Fibroblast of lung (primary cell): ENCODE data around the gene RNLS. TPM values are rescaled to one million over a fixed set of nuclear protein-coding genes. Genes with fewer than 3 reads are reported as not detected.

Source experiments
- DNase-seq, 2 donors: peaks; one replicate each; pipeline versions ENCODE4 v3.0.0 to v3.0.0-alpha.2; 2010; ENCODE audit warnings: low read depth in 2 of 2
- H2AFZ ChIP-seq: 2 replicates; pipeline ENCODE4 v1.5.1; 2012; ENCODE audit warnings: low read length, control low read depth, inconsistent platforms
- H3K27ac ChIP-seq: 2 replicates; pipeline ENCODE4 v1.5.1; 2011; ENCODE audit warnings: low read length, control low read depth; ENCODE audit not compliant: insufficient read depth
- H3K27me3 ChIP-seq: 2 replicates; pipeline ENCODE4 v1.5.1; 2011; ENCODE audit warnings: mild to moderate bottlenecking, low read length; ENCODE audit not compliant: control insufficient read depth, insufficient read depth
- H3K36me3 ChIP-seq: 2 replicates; pipeline ENCODE4 v1.5.1; 2011; ENCODE audit warnings: low read length; ENCODE audit not compliant: control insufficient read depth, insufficient read depth
- H3K4me1 ChIP-seq: 2 replicates; pipeline ENCODE4 v1.5.1; 2011; ENCODE audit warnings: low read length; ENCODE audit not compliant: control insufficient read depth, insufficient read depth; ENCODE audit errors: extremely low read depth
- H3K4me2 ChIP-seq: 2 replicates; pipeline ENCODE4 v1.5.1; 2011; ENCODE audit warnings: low read length, control low read depth; ENCODE audit not compliant: insufficient read depth; ENCODE audit errors: extremely low read depth
- H3K4me3 ChIP-seq, 4 experiments: fragments of 200-600 bp in 1 of 4; sonication (generic) in 1 of 4; replicated peaks in 1 of 4; 2 replicates each; pipeline ENCODE4 v1.5.1; 2011 to 2016; ENCODE audit warnings: low read length in 4 of 4, low read depth in 3 of 4, mild to moderate bottlenecking in 3 of 4, control low read depth in 2 of 4, inconsistent platforms in 1 of 4, mixed read lengths in 1 of 4; ENCODE audit not compliant: insufficient read depth in 1 of 4; ENCODE audit errors: control extremely low read depth in 1 of 4
- H3K79me2 ChIP-seq: 2 replicates; pipeline ENCODE4 v1.5.1; 2012; ENCODE audit warnings: mild to moderate bottlenecking, low read length, inconsistent platforms; ENCODE audit not compliant: control insufficient read depth, insufficient read depth
- H3K9ac ChIP-seq: 2 replicates; pipeline ENCODE4 v1.5.1; 2011; ENCODE audit warnings: mild to moderate bottlenecking, low read length, control low read depth; ENCODE audit not compliant: insufficient read depth
- H3K9me3 ChIP-seq: 2 replicates; pipeline ENCODE4 v1.5.1; 2012; ENCODE audit warnings: low read depth, low read length; ENCODE audit not compliant: control insufficient read depth, insufficient read depth
- H4K20me1 ChIP-seq: 2 replicates; pipeline ENCODE4 v1.5.1; 2011; ENCODE audit warnings: low read length; ENCODE audit not compliant: control insufficient read depth, insufficient read depth; ENCODE audit errors: extremely low read depth
- EZH2 ChIP-seq: IDR thresholded peaks from 2 replicates; pipeline ENCODE4 v1.5.1; 2012; ENCODE audit warnings: low read length, control low read depth, mild to moderate bottlenecking; ENCODE audit errors: missing control alignments
- polyA plus RNA-seq, 2 donors: library from polyadenylated mRNA; depleted of rRNA in 1 of 2; stranded (reverse) in 1 of 2; unstranded in 1 of 2; fragments of >200 nt; gene quantifications; 2 replicates each; pipeline ENCODE4 v1.2.1, GENCODE V29; 2011 to 2012; ENCODE audit warnings: missing spikeins in 1 of 2
- total RNA-seq: library from RNA; depleted of rRNA; stranded (reverse); fragments of >200 nt; gene quantifications from 2 replicates; pipeline ENCODE4 v1.2.1, GENCODE V29; 2014
- TF ChIP-seq, protein P1 (sequence below), 2 donors: IDR thresholded peaks in 1 of 2; conservative IDR thresholded peaks in 1 of 2; 1 replicate in 1 of 2; 2 replicates in 1 of 2; pipeline ENCODE4 v1.5.1; 2011 to 2012; ENCODE audit warnings: low read length in 2 of 2, control low read depth in 1 of 2, inconsistent platforms in 1 of 2, low read depth in 1 of 2, mild to moderate bottlenecking in 1 of 2

Gene RNLS
- total and polyA plus RNA-seq, 2 donors (not counting 1 experiment from before 2014, with no cell fraction given): 16.5 to 18.4 TPM

GRCh38 chr10:88582411-88582805, 710 bp downstream of the RNLS start:
- TF ChIP-seq EZH2: no peak
- TF ChIP-seq, protein P1, sequence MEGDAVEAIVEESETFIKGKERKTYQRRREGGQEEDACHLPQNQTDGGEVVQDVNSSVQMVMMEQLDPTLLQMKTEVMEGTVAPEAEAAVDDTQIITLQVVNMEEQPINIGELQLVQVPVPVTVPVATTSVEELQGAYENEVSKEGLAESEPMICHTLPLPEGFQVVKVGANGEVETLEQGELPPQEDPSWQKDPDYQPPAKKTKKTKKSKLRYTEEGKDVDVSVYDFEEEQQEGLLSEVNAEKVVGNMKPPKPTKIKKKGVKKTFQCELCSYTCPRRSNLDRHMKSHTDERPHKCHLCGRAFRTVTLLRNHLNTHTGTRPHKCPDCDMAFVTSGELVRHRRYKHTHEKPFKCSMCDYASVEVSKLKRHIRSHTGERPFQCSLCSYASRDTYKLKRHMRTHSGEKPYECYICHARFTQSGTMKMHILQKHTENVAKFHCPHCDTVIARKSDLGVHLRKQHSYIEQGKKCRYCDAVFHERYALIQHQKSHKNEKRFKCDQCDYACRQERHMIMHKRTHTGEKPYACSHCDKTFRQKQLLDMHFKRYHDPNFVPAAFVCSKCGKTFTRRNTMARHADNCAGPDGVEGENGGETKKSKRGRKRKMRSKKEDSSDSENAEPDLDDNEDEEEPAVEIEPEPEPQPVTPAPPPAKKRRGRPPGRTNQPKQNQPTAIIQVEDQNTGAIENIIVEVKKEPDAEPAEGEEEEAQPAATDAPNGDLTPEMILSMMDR (conservative IDR thresholded peaks at IDR 0.05 in 1 of 2, IDR thresholded peaks at IDR 0.05 in 1 of 2; ENCODE audit: low read depth in 1 of 2, low read length in 2 of 2): no peak
- Histone ChIP-seq H3K27me3 (no peaks in the 10 kb centered on the region), H4K20me1 (no peaks in the 10 kb centered on the region), H3K4me2 (peak overlapping the region; percentile 54), H2AFZ (peak overlapping the region; percentile 83), H3K9ac (no peak overlapping the region), H3K4me1 (no peaks in the 10 kb centered on the region), H3K4me3 (peak overlapping the region in 3 of 4 experiments; percentile 34 to 66 (median 62)), H3K9me3 (no peaks in the 10 kb centered on the region), H3K36me3 (no peaks in the 10 kb centered on the region), H3K27ac (no peak overlapping the region), H3K79me2 (no peaks in the 10 kb centered on the region)
- no peak for DNase-seq

DNA sequence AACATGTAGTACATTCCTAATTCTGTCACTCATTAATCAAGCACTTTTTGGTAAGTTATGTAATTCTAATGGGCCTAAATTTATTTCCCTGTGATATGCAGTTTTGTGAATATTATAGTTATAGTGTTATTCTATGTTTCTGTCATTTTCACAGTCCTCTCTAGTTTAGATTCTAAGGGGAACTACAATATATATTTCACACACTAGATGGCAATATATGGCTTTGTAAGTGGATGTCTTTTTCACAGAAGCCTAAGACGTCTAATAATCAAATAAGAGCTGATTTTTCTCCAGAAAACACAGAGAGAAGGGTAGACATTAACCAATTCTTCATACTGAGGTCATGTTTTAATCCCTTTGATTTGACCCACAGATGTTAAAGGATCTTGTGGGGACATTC, 18.0 kb downstream of the RNLS start:
- no peak overlapping the region for H2AFZ ChIP-seq
- no peak overlapping the region for H3K4me3 ChIP-seq
- H3K9ac ChIP-seq: no peak overlapping the region
- H3K27me3 ChIP-seq: no peaks in the 10 kb centered on the region
- H3K4me1 ChIP-seq: no peaks in the 10 kb centered on the region
- DNase-seq: peak; percentile 37 to 69
- no peaks in the 10 kb centered on the region for H3K36me3 ChIP-seq
- no peak overlapping the region for H3K4me2 ChIP-seq
- no peaks in the 10 kb centered on the region for H4K20me1 ChIP-seq
- H3K27ac ChIP-seq: no peak overlapping the region
- TF ChIP-seq EZH2: no peak
- TF ChIP-seq, protein P1 (conservative IDR thresholded peaks at IDR 0.05 in 1 of 2, IDR thresholded peaks at IDR 0.05 in 1 of 2; ENCODE audit: low read depth in 1 of 2, low read length in 2 of 2): peak in 1 of 2 donors; percentile 46
- no peaks in the 10 kb centered on the region for H3K9me3 ChIP-seq
- no peaks in the 10 kb centered on the region for H3K79me2 ChIP-seq

GRCh38 chr10:88562152-88562551, 21.0 kb downstream of the RNLS start:
- no peak overlapping the region for H3K4me2 ChIP-seq
- no peak overlapping the region for H3K4me3 ChIP-seq
- H3K4me1 ChIP-seq: peaks cover 2% of the 10 kb centered on the region
- H3K9me3 ChIP-seq: no peaks in the 10 kb centered on the region
- no peaks in the 10 kb centered on the region for H4K20me1 ChIP-seq
- no peak for DNase-seq
- no peak overlapping the region for H2AFZ ChIP-seq
- H3K9ac ChIP-seq: no peak overlapping the region
- H3K27ac ChIP-seq: no peak overlapping the region
- H3K79me2 ChIP-seq: no peaks in the 10 kb centered on the region
- TF ChIP-seq EZH2: no peak
- TF ChIP-seq, protein P1 (conservative IDR thresholded peaks at IDR 0.05 in 1 of 2, IDR thresholded peaks at IDR 0.05 in 1 of 2; ENCODE audit: low read depth in 1 of 2, low read length in 2 of 2): no peak
- no peaks in the 10 kb centered on the region for H3K27me3 ChIP-seq
- H3K36me3 ChIP-seq: no peaks in the 10 kb centered on the region
